ENCODE results near the gene TAS2R5.

- TF ChIP-seq CTCF (IDR thresholded peaks at IDR 0.05) (no peak), POLR2A (IDR thresholded peaks at IDR 0.05) (no peak)
These were observed 30.1 kb downstream of the TAS2R5 start for GRCh38 chr7:141820067-141820466.

All from tibial nerve (tissue), 3 donors.